GM21360 (cell line): Measurements from ENCODE around the gene OSBPL5.
"Not testable (repeated sequence)": the region's sequence is repeated elsewhere in the genome, so short reads cannot be mapped to it uniquely, and the experiment has no call there.

ENCODE experiments used
- ATAC-seq: cut with Tn5 transposase; IDR thresholded peaks from one replicate; pipeline ENCODE4 v1.9.1; 2021; ENCODE audit warnings: mild to moderate bottlenecking, moderate library complexity; ENCODE audit not compliant: unreplicated experiment

Gene OSBPL5

DNA sequence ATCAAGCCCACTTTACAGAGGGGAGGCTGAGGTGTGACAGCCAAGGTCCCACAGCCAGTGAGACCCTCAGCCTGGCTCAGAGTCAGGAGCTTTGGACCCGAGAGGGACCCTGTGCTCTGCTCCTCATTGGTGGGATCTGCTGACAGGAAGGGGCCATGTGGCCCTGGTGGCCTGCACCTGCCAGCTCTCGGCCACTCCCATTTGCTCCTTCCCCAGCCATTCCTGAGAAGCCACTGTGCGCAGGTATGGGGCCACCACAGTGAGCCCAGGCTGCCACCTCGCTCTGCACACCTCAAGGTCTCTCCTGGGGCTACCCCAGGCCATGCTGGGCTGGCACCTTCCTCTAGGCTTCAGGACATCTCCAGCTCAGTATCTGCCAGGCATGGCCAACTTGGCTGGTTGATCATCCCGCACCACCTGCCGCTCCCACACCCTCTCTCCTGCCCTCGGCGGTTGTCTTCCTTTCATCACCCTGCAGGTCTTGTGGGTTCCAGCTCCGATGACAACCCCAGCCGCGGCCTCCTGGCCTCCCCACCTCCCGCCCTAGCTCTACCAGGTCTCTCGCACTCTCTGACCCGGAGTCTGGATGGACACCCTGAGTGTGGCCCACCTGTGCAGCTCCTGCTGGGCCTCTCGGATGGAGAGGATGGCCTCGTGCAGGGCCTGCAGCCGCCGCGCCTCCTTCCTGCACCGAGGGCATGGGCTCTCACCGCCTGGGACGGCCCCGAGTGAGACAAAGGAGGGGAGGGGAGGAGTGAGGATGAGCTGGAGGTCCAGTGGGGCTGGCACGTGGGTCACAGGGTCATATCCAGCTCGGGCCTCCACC lies 75.7 kb downstream of the OSBPL5 start:
- ATAC-seq, result no peak

DNA sequence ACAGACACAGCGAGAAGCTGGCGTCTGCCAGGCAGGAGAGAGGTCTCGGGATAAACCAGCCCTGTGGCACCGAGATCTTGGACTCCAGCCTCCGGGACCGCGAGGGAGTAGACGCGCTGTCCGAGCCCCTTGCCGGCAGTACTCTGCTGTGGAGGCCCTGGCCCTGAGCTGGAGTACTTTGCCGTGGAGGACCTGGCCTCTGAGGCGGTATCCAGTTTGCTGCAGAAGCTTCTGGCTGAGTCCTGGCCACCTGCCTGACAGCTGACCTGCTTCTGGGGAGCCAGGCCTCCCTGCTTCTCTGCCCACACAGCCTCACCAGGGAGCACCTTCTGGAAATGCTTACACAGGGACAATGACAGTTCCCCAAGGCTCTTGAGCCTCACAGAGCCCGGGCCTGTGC lies 76.3 kb downstream of the OSBPL5 start:
- ATAC-seq, result no peak

DNA sequence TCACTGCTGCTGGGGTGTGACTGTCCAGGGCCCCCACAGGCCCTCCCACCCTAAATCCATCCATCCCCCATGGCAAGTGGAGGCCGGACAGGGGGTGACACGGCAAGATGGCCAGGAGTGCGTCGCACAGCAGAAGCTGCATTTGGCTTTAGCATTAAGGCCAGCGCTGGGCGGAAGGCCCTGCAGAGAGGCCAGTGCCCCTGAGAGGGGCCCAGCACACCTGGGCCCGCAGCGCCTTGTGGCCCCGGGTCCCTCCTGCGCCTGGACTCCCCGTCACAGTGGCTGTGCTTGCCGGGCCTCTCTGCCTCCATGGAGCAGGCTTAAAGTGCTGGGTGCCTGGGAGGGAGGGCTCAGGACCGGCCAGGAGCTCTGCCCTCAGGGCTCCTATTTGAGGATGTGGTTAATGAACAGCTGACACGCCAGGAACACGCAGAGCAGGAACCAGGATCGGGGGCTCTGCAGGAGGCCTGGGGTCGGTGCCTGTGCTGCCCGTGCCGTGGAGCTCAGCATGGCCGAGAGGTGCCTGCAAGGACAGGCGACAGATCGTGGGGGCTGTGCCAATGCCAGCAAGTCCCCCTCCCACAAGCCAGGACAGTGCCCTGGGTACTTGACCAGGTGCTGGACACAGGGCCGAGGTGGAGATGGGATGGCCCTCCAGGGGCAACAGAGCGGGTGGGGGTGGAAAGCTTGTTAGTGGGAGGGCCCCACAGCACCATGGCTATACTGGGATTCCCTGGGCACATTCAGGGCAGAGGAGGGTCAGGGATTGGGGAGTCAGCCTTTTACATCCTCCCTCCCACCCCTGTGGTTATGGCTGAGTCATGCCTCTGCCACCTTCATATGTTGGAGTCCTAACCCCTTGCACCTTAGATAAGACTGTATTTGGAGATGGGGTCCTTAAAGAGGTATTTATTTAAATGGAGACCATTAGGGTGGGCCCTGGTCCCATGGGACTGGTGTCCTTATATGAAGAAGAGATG lies 77.0 kb downstream of the OSBPL5 start:
- no peak for ATAC-seq

GRCh38 chr11:3087373-3087772 lies 77.7 kb downstream of the OSBPL5 start:
- no peak for ATAC-seq

DNA sequence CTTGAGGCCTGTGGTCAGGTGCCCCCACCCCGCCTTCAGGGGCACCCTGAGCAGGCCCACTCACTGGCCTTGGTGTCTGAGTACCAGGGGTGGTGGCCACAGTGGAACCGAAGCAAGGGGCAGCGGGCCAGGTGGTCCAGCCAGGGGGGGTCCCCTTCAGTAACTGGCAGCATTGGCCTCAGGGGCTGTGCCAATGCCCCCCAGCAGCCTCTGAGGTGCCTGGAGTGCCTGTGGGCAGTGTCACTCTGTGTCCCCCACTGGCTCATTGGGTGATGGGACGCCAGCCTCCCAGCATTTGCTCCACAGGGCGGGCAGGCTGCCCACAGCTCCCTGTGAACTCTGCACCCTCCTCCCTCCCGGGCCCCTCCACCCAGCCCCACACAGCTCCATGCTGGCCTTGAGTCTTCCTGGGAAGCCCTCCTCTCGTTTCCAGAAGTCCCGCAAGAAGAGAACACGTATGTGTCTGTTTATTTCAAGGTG lies 78.4 kb downstream of the OSBPL5 start:
- no peak for ATAC-seq

DNA sequence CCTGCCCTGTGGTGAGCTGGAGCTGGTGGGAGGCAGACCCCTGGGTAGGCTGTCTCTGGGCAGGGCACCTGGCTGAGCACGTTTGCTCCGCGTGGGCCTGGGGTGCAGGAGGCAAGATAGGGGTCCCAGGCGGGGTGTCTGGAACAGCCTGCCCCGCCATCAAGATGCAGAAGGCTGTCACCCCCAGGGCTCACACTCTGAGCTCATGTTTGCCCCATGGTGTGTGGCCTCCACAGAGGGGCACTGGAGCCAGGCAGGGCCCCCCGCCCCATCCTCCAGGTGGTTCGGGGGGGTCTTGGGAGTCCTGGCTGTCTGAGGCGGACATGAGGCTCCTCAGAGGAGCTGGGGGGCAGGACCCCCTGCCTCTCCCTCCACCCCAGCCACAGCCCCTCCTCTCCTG lies 79.0 kb downstream of the OSBPL5 start:
- ATAC-seq, result no peak

DNA sequence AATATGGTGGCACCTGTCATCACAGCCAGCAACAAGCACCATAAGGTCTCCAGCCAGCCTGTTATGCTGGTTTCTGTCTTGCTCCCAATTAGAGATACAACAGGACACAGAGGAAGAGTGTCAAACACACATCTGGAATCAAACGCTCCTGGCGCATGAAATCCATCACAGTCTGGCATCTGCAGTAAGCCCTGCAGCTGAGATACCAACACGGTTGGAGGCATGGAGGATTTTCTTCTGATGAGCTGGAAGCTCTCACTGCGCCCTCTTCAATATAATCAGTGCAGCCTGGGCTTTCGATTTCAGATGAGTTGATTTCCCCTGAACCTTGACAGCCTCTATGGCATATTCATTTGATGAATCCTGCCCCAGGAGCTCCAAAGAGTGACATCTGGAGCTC lies 80.1 kb downstream of the OSBPL5 start:
- no peak for ATAC-seq

- ATAC-seq, result no peak
These were observed 81.8 kb downstream of the OSBPL5 start for GRCh38 chr11:3083321-3083720.

GRCh38 chr11:3081386-3081751 lies 83.7 kb downstream of the OSBPL5 start:
- ATAC-seq, result no peak

GRCh38 chr11:3080733-3081385 lies 84.3 kb downstream of the OSBPL5 start:
- ATAC-seq, result no peak

DNA sequence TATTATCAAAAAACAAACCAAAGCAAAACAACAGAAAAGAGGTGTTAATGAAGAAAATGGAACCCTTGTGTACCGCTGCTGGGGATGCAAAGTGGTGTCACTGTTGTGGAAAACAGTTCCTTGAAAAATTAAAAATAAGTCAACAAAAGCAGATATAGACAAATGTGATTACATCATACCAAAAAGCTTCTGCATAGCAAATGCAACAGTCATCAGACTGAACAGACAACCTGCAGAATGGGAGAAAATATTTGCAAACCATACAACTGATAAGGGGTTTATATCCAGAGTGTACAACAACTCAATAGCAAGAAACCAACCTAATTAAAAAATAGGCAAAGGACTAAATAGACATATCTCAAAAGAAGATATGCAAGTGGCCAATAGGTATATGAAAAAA lies 85.0 kb downstream of the OSBPL5 start:
- ATAC-seq, result no peak

DNA sequence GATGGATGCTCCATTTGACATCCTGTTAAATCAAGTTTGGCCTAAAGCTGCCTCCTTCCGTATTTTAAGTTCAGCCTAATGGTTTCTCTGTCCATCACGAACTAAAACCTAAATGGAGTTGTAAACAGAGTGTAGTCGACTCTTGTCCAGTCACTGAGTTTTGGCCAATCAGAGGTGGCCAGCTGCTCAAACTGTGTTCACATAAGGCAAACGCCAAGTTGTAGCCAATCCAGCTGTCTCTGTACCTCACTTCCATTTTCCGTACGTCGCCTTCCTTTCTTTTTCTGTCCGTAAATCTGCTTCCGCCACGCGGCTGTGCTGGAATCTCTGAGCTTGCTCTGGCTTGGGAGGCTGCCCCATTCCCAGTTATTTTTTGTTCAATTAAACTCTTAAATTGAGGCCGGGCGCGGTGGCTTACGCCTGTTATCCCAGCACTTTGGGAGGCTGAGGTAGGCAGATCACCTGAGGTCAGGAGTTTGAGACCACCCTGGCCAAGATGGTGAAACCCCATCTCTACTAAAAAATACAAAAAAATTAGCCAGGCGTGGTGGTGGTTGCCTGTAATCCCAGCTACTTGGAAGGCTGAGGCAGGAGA lies 87.2 kb downstream of the OSBPL5 start:
- no peak for ATAC-seq

DNA sequence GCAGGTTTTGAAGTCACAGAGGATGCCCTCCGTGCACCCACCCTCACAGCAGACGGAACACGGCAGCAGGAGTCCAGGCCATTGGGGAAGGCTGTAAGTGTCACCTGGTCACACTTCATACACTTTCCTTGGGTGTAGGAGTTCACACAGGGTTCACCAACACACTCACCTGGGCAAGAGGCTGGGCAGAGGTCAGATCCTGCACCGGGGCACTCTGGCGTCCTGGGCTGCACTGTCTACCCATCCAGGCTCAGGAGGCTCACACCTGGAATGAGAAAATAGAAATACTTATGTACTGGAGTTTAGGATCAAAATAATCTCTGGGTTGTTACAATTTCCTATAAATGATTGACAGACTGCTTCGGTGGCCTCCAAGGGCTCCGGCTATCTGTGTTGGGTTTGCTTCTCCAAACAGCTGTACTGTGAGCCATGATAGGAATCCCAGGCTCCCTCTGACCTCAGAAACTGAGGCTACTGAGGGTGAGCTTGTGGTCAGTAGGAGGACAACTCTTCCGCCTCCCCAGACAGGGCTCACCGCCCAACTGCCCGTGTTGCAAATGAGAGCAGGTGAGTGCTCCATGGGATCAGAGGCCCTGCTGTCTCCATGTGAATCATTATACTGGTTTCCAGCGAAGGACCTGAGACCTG lies 87.8 kb downstream of the OSBPL5 start:
- no peak for ATAC-seq

- no peak for ATAC-seq
These were observed 90.1 kb downstream of the OSBPL5 start for GRCh38 chr11:3074912-3075589.

- no peak for ATAC-seq
These were observed 92.1 kb downstream of the OSBPL5 start for GRCh38 chr11:3073029-3073435.

DNA sequence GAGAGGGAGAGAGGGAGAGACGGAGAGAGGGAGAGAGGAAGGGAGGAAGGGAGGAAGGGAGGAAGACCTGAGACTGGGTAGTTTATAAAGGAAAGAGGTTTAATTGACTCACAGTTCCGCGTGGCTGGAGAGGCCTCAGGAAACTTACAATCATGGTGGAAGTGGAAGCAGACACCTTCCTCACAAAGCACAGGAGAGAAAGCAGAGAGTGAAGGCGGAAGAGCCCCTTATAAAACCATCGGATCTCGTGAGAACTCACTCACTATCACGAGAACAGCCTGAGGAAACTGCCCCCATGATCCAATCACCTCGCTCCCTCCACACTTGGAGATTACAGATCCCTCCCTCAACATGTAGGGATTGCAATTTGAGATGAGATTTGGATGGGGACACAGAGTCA lies 95.7 kb downstream of the OSBPL5 start:
- no peak for ATAC-seq

GRCh38 chr11:3066308-3066707 lies 98.8 kb downstream of the OSBPL5 start:
- not testable (repeated sequence) for ATAC-seq

GRCh38 chr11:3064709-3065108 lies 100.4 kb downstream of the OSBPL5 start:
- ATAC-seq, result not testable (repeated sequence)

DNA sequence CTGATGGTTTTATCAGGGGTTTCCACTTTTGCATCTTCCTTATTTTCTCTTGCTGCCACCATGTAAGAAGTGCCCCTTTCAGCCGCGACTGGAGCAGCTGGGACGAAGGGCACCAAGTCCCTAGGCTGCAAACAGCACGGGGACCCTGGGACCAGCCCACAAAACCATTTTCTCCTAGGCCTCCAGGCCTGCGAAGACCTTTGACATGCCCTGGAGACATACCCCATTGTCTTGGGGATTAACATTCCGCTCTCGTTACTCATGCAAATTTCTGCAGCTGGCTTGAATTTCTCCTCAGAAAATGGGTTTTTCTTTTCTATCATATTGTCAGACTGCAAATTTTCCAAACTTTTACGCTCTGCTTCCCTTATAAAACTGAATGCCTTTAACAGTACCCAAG lies 101.2 kb downstream of the OSBPL5 start:
- not testable (repeated sequence) for ATAC-seq

DNA sequence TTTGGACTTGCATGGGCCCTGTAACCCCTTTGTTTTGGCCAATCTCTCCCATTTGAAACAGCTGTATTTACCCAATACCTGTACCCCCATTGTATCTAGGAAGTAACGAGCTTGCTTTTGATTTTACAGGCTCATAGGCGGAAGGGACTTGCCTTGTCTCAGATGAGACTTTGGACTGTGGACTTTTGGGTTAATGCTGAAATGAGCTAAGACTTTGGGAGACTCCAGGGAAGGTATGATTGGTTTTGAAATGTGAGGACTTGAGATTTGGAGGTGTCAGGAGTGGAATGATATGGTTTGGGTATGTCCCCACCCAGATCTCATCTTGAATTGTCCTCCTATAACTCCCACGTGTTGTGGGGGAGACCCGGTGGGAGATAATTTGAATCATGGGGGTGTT lies 101.7 kb downstream of the OSBPL5 start:
- ATAC-seq, result not testable (repeated sequence)
